ENCODE measurements around the gene LACRT. TPM values are rescaled to one million over a fixed set of nuclear protein-coding genes. Genes with fewer than 3 reads are reported as not detected.
A peak's percentile ranks its signal among the peaks of the same experiment; 100 is the strongest.

LACRT gene
- total and polyA plus RNA-seq, 2 of the 13 experiments (the other 11 are each of a cell fraction or from before 2014, with no cell fraction given), result not detected

GRCh38 chr12:54678131-54678530 is 43.4 kb upstream of the LACRT start:
- Histone ChIP-seq H3K36me3 (replicated peaks in 1 of 2; ENCODE audit: control insufficient read depth in 1 of 2, insufficient read depth in 2 of 2, low read length in 2 of 2) (no peaks in the 10 kb centered on the region), H3K4me3 (replicated peaks in 1 of 3; ENCODE audit: insufficient read depth in 1 of 3, low read depth in 2 of 3, low read length in 3 of 3) (no peak overlapping the region), H3K79me2 (ENCODE audit: insufficient read depth, low read length) (no peaks in the 10 kb centered on the region), H3K9ac (ENCODE audit: insufficient read depth, low read depth, low read length) (no peak overlapping the region), H4K20me1 (ENCODE audit: insufficient read depth, low read length) (no peaks in the 10 kb centered on the region), H3K4me2 (ENCODE audit: low read depth, low read length) (no peak overlapping the region), H3K9me3 (ENCODE audit: low read length) (no peaks in the 10 kb centered on the region), H3K4me1 (ENCODE audit: insufficient read depth, low read length) (no peaks in the 10 kb centered on the region), H3K27ac (ENCODE audit: extremely low read length, insufficient read depth, low read length) (no peak overlapping the region), H3K27me3 (ENCODE audit: control insufficient read depth in 1 of 2, insufficient read depth in 2 of 2, low read length in 2 of 2) (peaks cover 0 to 19% of the 10 kb centered on the region in 2 experiments; a peak in 2 of 5 replicates), H2AFZ (ENCODE audit: low read length) (no peak overlapping the region)
- WGBS (ENCODE audit: low lambda C conversion rate), result under 1% methylated on average over 5 of the region's 5 CpGs
- ChIA-PET CTCF (ENCODE audit: low intra/inter-chr PET ratio, low total read pairs) (no interaction called here), POLR2A (no interaction called here)
- FAIRE-seq, result no peak
- DNase-seq (ENCODE audit: low spot score), result no peak
- TF ChIP-seq ZNF362 (CRISPR knock-in tag; IDR thresholded peaks at IDR 0.05; ENCODE audit: borderline replicate concordance), result no peak
- no peak for TF ChIP-seq FUBP1 (CRISPR knock-in tag; IDR thresholded peaks at IDR 0.05; ENCODE audit: borderline replicate concordance)
- no peak for TF ChIP-seq ZNF841 (CRISPR knock-in tag; IDR thresholded peaks at IDR 0.05; ENCODE audit: borderline replicate concordance)
- BruUV-seq (replicated peaks), result no TSS peak
- ATAC-seq, result no peak
- in situ Hi-C loops (cut with HindIII; ENCODE audit: extremely low pct_ligation_motif_present, low pct_unique_long_range_greater_than_20kb), result no loop called here
- intact Hi-C loops (cut with micrococcal nuclease; ENCODE audit: unreplicated experiment), result no loop called here

- ATAC-seq, result no peak
- Histone ChIP-seq H3K79me2 (ENCODE audit: insufficient read depth, low read length) (no peaks in the 10 kb centered on the region), H3K4me2 (ENCODE audit: low read depth, low read length) (no peak overlapping the region), H3K9me3 (ENCODE audit: low read length) (no peaks in the 10 kb centered on the region), H3K27me3 (ENCODE audit: control insufficient read depth in 1 of 2, insufficient read depth in 2 of 2, low read length in 2 of 2) (peaks cover 0 to 6% of the 10 kb centered on the region in 2 experiments; a peak in 1 of 5 replicates), H3K9ac (ENCODE audit: insufficient read depth, low read depth, low read length) (no peak overlapping the region), H3K4me1 (ENCODE audit: insufficient read depth, low read length) (no peaks in the 10 kb centered on the region), H3K27ac (ENCODE audit: extremely low read length, insufficient read depth, low read length) (no peak overlapping the region), H2AFZ (ENCODE audit: low read length) (no peak overlapping the region), H3K4me3 (replicated peaks in 1 of 3; ENCODE audit: insufficient read depth in 1 of 3, low read depth in 2 of 3, low read length in 3 of 3) (no peak overlapping the region), H3K36me3 (replicated peaks in 1 of 2; ENCODE audit: control insufficient read depth in 1 of 2, insufficient read depth in 2 of 2, low read length in 2 of 2) (no peaks in the 10 kb centered on the region), H4K20me1 (ENCODE audit: insufficient read depth, low read length) (no peaks in the 10 kb centered on the region)
- no peak for FAIRE-seq
- 12% methylated on average over 5 of the region's 5 CpGs for WGBS (ENCODE audit: low lambda C conversion rate)
- BruUV-seq (replicated peaks), result no TSS peak
- DNase-seq (ENCODE audit: low spot score), result no peak
- CTCF ChIA-PET (ENCODE audit: low intra/inter-chr PET ratio, low total read pairs), result no interaction called here
- intact Hi-C loops (cut with micrococcal nuclease; ENCODE audit: unreplicated experiment), result no loop called here
- in situ Hi-C loops (cut with HindIII; ENCODE audit: extremely low pct_ligation_motif_present, low pct_unique_long_range_greater_than_20kb), result no loop called here
- POLR2A ChIA-PET, result no interaction called here
- TF ChIP-seq MAFK (conservative IDR thresholded peaks at IDR 0.05 in 1 of 2, IDR thresholded peaks at IDR 0.05 in 1 of 2; ENCODE audit: low read length in 2 of 2) (peak; percentile 88 to 96), ZFY (CRISPR knock-in tag; IDR thresholded peaks at IDR 0.05) (no peak), MAFF (IDR thresholded peaks at IDR 0.05; ENCODE audit: low read depth, low read length) (peak; percentile 92)
Observed at GRCh38 chr12:54667945-54668344, 33.2 kb upstream of the LACRT start.
